Measurements from ENCODE around the gene NIP7.

The NIP7 gene

GRCh38 chr16:69324013-69324531 is 15.5 kb upstream of the NIP7 start:
- H3K27me3 ChIP-seq (replicated peaks; ENCODE audit: control insufficient read depth, insufficient read depth, low read length) = no peaks in the 10 kb centered on the region
- H3K4me3 ChIP-seq (replicated peaks; ENCODE audit: low read depth, low read length) = no peak overlapping the region
- no peak for DNase-seq (ENCODE audit: extremely low read depth, insufficient read length)
- TF ChIP-seq CTCF (IDR thresholded peaks at IDR 0.05; ENCODE audit: insufficient read depth, low read length, poor library complexity, severe bottlenecking) = no peak
- peaks cover 57% of the 10 kb centered on the region for H3K36me3 ChIP-seq (ENCODE audit: control insufficient read depth, insufficient read depth, low read length)

GRCh38 chr16:69324585-69325253 is 14.9 kb upstream of the NIP7 start:
- no peak for TF ChIP-seq CTCF (IDR thresholded peaks at IDR 0.05; ENCODE audit: insufficient read depth, low read length, poor library complexity, severe bottlenecking)
- no peak for DNase-seq (ENCODE audit: extremely low read depth, insufficient read length)
- Histone ChIP-seq H3K36me3 (ENCODE audit: control insufficient read depth, insufficient read depth, low read length) (peaks cover 52% of the 10 kb centered on the region), H3K27me3 (replicated peaks; ENCODE audit: control insufficient read depth, insufficient read depth, low read length) (no peaks in the 10 kb centered on the region), H3K4me3 (replicated peaks; ENCODE audit: low read depth, low read length) (no peak overlapping the region)

GRCh38 chr16:69325784-69326171 is 13.8 kb upstream of the NIP7 start:
- no peak overlapping the region for H3K4me3 ChIP-seq (replicated peaks; ENCODE audit: low read depth, low read length)
- peaks cover 42% of the 10 kb centered on the region for H3K36me3 ChIP-seq (ENCODE audit: control insufficient read depth, insufficient read depth, low read length)
- no peak for TF ChIP-seq CTCF (IDR thresholded peaks at IDR 0.05; ENCODE audit: insufficient read depth, low read length, poor library complexity, severe bottlenecking)
- no peak for DNase-seq (ENCODE audit: extremely low read depth, insufficient read length)
- no peaks in the 10 kb centered on the region for H3K27me3 ChIP-seq (replicated peaks; ENCODE audit: control insufficient read depth, insufficient read depth, low read length)

GRCh38 chr16:69326172-69326873 is 13.2 kb upstream of the NIP7 start:
- Histone ChIP-seq H3K36me3 (ENCODE audit: control insufficient read depth, insufficient read depth, low read length) (peaks cover 38% of the 10 kb centered on the region), H3K4me3 (replicated peaks; ENCODE audit: low read depth, low read length) (no peak overlapping the region), H3K27me3 (replicated peaks; ENCODE audit: control insufficient read depth, insufficient read depth, low read length) (no peaks in the 10 kb centered on the region)
- no peak for TF ChIP-seq CTCF (IDR thresholded peaks at IDR 0.05; ENCODE audit: insufficient read depth, low read length, poor library complexity, severe bottlenecking)
- no peak for DNase-seq (ENCODE audit: extremely low read depth, insufficient read length)

GRCh38 chr16:69327585-69328310 is 11.8 kb upstream of the NIP7 start:
- H3K4me3 ChIP-seq (replicated peaks; ENCODE audit: low read depth, low read length) = 0 out of 2 replicates have a peak overlapping the region, but pooled peaks have one; percentile 11
- TF ChIP-seq CTCF (IDR thresholded peaks at IDR 0.05; ENCODE audit: insufficient read depth, low read length, poor library complexity, severe bottlenecking) = no peak
- peaks cover 30% of the 10 kb centered on the region for H3K36me3 ChIP-seq (ENCODE audit: control insufficient read depth, insufficient read depth, low read length)
- H3K27me3 ChIP-seq (replicated peaks; ENCODE audit: control insufficient read depth, insufficient read depth, low read length) = no peaks in the 10 kb centered on the region
- DNase-seq (ENCODE audit: extremely low read depth, insufficient read length) = no peak

Data from GM06990 (cell line).